MCF 10A (cell line): ENCODE results near the gene B4GALNT3. TPM values are rescaled to one million over a fixed set of nuclear protein-coding genes. Genes with fewer than 3 reads are reported as not detected.

Experiments
- BruUV-seq: library from RNA; stranded (reverse); fragments of 400-500 nt; replicated peaks from 2 replicates; lab custom pipeline; 2021; lab: Mats Ljungman, UMichigan
- CTCF ChIA-PET: fragments of 300-600 bp; sonication (Branson Sonifier 250); formaldehyde crosslinking; extraction: SDS; loops from one replicate; lab custom pipeline; 2021; ENCODE audit warnings: antibody characterized with exemption, inconsistent platforms; lab: Yijun Ruan, JAX
- POLR2A ChIA-PET: fragments of 300-600, 350-650 bp; sonication (Branson Sonifier 250); formaldehyde crosslinking; extraction: SDS; loops from one replicate; lab custom pipeline; 2020; ENCODE audit warnings: antibody characterized with exemption, inconsistent platforms; lab: Yijun Ruan, JAX
- DNase-seq: peaks from one replicate; pipeline ENCODE4 v3.0.0-alpha.2; 2018; ENCODE audit not compliant: unreplicated experiment
- H3K27ac Mint-ChIP-seq: one replicate; pipeline ENCODE4 v1.8.0; 2022; ENCODE audit warnings: mild to moderate bottlenecking, low read depth, mixed read lengths; ENCODE audit not compliant: unreplicated experiment
- H3K27me3 Mint-ChIP-seq: one replicate; pipeline ENCODE4 v1.8.0; 2022; ENCODE audit warnings: mixed read lengths; ENCODE audit not compliant: insufficient read depth, unreplicated experiment
- H3K36me3 Mint-ChIP-seq: one replicate; pipeline ENCODE4 v1.8.0; 2022; ENCODE audit warnings: mild to moderate bottlenecking, moderate library complexity, mixed read lengths; ENCODE audit not compliant: insufficient read depth, unreplicated experiment
- H3K4me1 Mint-ChIP-seq: one replicate; pipeline ENCODE4 v1.8.0; 2022; ENCODE audit warnings: mixed read lengths; ENCODE audit not compliant: insufficient read depth, unreplicated experiment
- H3K4me3 Mint-ChIP-seq: one replicate; pipeline ENCODE4 v1.8.0; 2022; ENCODE audit warnings: mild to moderate bottlenecking, moderate library complexity, mixed read lengths; ENCODE audit not compliant: unreplicated experiment
- H3K9me3 Mint-ChIP-seq: one replicate; pipeline ENCODE4 v1.8.0; 2022; ENCODE audit warnings: mixed read lengths; ENCODE audit not compliant: unreplicated experiment
- CTCF ChIP-seq: fragments of 200-600 bp; IDR thresholded peaks from one replicate; pipeline ENCODE4 v1.8.0; 2022; ENCODE audit warnings: antibody characterized with exemption, mild to moderate bottlenecking; ENCODE audit not compliant: unreplicated experiment
- intact Hi-C: fragments of 100-400 bp; cut with micrococcal nuclease; formaldehyde crosslinking; loops from 2 replicates; pipeline ENCODE4 v1.14.1; 2022
- total RNA-seq: library from RNA; stranded (reverse); gene quantifications from 2 replicates; pipeline ENCODE4 v1.2.3, GENCODE V29; 2022

Gene B4GALNT3
- total RNA-seq, 1 experiment from 2014 or later: 0.68 TPM

GRCh38 chr12:467591-467990 is 7.9 kb downstream of the B4GALNT3 start:
- BruUV-seq: no TSS peak

GRCh38 chr12:468671-469389 is 9.1 kb downstream of the B4GALNT3 start:
- Mint-ChIP-seq H3K27ac (no peak overlapping the region), H3K4me3 (no peak overlapping the region), H3K36me3 (no peaks in the 10 kb centered on the region), H3K27me3 (no peaks in the 10 kb centered on the region), H3K4me1 (peaks cover 15% of the 10 kb centered on the region), H3K9me3 (no peaks in the 10 kb centered on the region)
- intact Hi-C loops: no loop called here
- BruUV-seq: no TSS peak
- TF ChIP-seq CTCF: no peak
- CTCF ChIA-PET: interaction anchor here (1.0 kb wide), 2 partner anchors 15 kb away, joined by 3 read pairs; no protein-coding TSS in a partner anchor
- POLR2A ChIA-PET: interaction anchor here (0.6 to 0.8 kb wide), 2 partner anchors 33 to 342 kb away, joined by 3 read pairs; no protein-coding TSS in a partner anchor
- DNase-seq: peak; percentile 45

More at GRCh38 chr12:467591-467990, 7.9 kb downstream of the B4GALNT3 start:
- no peak for TF ChIP-seq CTCF
- no peaks in the 10 kb centered on the region for H3K9me3 Mint-ChIP-seq
- no peak for DNase-seq
- ChIA-PET POLR2A (interaction anchor here (0.6 to 1.0 kb wide), 2 partner anchors 18 to 42 kb away, joined by 3 read pairs; no protein-coding TSS in a partner anchor), CTCF (interaction anchor here (0.6 to 1.0 kb wide), 2 partner anchors 14 to 20 kb away, joined by 3 read pairs; no protein-coding TSS in a partner anchor)
- peaks cover 19% of the 10 kb centered on the region for H3K4me1 Mint-ChIP-seq
- no peak overlapping the region for H3K4me3 Mint-ChIP-seq
- peaks cover 2% of the 10 kb centered on the region for H3K27me3 Mint-ChIP-seq
- intact Hi-C loops: no loop called here
- no peaks in the 10 kb centered on the region for H3K36me3 Mint-ChIP-seq
- no peak overlapping the region for H3K27ac Mint-ChIP-seq

GRCh38 chr12:470133-470532 is 10.4 kb downstream of the B4GALNT3 start:
- Mint-ChIP-seq H3K27ac (no peak overlapping the region), H3K27me3 (peaks cover 3% of the 10 kb centered on the region), H3K4me1 (peaks cover 10% of the 10 kb centered on the region), H3K36me3 (no peaks in the 10 kb centered on the region), H3K4me3 (no peak overlapping the region), H3K9me3 (no peaks in the 10 kb centered on the region)
- no peak for DNase-seq
- no peak for TF ChIP-seq CTCF
- intact Hi-C loops: no loop called here
- ChIA-PET POLR2A (no interaction called here), CTCF (interaction anchor here (0.8 to 1.0 kb wide), 2 partner anchors 8 to 28 kb away, joined by 3 read pairs; no protein-coding TSS in a partner anchor)
- BruUV-seq: no TSS peak

- no peaks in the 10 kb centered on the region for H3K36me3 Mint-ChIP-seq
- POLR2A ChIA-PET: no interaction called here
- no peaks in the 10 kb centered on the region for H3K9me3 Mint-ChIP-seq
- no peak overlapping the region for H3K27ac Mint-ChIP-seq
- intact Hi-C loops: no loop called here
- H3K27me3 Mint-ChIP-seq: peaks cover 8% of the 10 kb centered on the region
- H3K4me3 Mint-ChIP-seq: no peak overlapping the region
- no TSS peak for BruUV-seq
- H3K4me1 Mint-ChIP-seq: peaks cover 10% of the 10 kb centered on the region
- no peak for TF ChIP-seq CTCF
- CTCF ChIA-PET: interaction anchor here (2.2 kb wide), 1 partner anchor 21 kb away, joined by 6 read pairs; no protein-coding TSS in a partner anchor
- no peak for DNase-seq
Observed at GRCh38 chr12:473198-473597, 13.5 kb downstream of the B4GALNT3 start.
